ENCODE data around the gene MAGEC2.

The MAGEC2 gene, protein sequence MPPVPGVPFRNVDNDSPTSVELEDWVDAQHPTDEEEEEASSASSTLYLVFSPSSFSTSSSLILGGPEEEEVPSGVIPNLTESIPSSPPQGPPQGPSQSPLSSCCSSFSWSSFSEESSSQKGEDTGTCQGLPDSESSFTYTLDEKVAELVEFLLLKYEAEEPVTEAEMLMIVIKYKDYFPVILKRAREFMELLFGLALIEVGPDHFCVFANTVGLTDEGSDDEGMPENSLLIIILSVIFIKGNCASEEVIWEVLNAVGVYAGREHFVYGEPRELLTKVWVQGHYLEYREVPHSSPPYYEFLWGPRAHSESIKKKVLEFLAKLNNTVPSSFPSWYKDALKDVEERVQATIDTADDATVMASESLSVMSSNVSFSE

GRCh38 chrX:142204522-142205433 lies at the start of gene MAGEC2:
Gene MAGEC2, minus strand, starts transcription at chrX:142205290. Its CDS starts 1,303 bp downstream, at chrX:142203987.
- DNase-seq (ENCODE audit: low read depth), result no peak

DNA sequence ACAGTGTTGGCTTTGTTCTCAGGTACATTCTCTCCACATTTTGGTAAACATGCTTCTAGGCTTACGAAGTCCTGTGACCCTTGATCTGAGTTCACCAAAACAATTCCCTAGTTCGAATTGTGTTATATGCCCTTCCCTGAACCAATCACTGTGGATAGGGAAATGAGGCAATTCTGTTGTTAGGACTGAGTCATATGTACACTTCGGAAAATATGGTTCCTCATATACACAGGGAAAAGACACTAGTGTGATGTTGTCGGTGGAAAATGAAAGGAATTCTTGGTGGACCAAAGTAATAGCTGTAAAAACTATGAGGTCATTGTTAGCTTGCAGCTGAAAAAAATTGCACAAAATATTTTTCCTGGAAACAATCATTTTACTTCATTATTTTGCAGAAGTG lies 46.6 kb upstream of the MAGEC2 start:
- DNase-seq (ENCODE audit: low read depth), result no peak

GRCh38 chrX:142251202-142251601 lies 46.1 kb upstream of the MAGEC2 start:
- no peak for DNase-seq (ENCODE audit: low read depth)

DNA sequence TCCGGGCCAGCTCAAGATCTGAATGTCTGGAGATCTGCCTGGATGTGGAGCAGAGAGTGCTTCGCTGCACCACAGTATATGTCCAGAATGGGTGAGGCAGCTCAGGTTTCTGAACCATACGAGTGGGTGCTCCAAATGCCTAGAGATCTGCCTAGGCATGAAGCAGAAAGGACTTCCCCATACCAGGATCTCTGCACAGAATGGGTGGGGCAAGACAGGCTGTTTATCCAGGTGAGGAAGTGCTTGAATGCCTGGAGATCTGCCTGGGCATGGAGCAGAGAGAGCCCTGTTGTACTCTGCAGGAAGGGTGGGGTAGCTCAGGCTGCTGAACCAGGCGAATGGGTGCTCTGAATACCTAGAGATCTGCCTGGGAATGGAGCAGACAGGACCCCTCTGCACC lies 45.4 kb upstream of the MAGEC2 start:
- no peak for DNase-seq (ENCODE audit: low read depth)

DNA sequence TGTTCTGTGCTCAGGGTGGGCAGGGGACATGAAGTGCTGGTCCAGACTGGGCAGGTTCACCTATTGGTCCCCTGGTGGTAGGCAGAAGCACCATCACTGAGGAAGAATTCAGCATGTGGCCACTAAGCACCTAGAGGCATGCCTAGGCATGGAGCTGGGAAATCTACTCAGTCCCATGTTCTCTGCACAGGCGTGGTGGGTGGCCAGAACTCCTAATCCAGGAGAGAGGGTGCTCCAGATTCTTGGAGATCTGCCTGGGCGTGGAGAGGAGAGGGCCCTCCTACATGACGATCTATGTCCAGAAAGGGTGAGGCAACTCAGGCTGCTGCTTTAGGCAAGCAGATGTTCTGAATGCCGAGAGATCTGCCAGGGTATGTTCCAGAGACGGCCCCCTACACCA lies 44.6 kb upstream of the MAGEC2 start:
- DNase-seq (ENCODE audit: low read depth), result no peak

DNA sequence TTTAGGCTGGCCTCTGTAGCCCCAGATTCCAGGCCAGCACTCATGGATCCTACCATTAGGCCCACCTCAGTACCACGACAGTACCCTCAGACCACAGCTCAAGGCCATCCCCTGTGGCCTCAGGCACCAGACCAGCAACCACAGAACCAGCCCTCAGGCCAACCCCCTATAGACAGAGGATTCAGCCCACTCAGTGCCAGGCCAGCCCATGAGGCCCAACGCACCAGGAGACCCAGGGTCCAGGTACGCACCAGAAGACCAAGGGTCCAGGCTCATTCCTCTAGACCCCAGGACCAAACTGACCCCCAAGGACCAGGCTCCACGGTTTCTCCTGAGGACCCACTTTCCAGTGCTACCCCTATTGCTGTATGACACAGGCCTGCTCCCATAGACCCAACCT lies 39.5 kb upstream of the MAGEC2 start:
- DNase-seq (ENCODE audit: low read depth), result no peak

DNA sequence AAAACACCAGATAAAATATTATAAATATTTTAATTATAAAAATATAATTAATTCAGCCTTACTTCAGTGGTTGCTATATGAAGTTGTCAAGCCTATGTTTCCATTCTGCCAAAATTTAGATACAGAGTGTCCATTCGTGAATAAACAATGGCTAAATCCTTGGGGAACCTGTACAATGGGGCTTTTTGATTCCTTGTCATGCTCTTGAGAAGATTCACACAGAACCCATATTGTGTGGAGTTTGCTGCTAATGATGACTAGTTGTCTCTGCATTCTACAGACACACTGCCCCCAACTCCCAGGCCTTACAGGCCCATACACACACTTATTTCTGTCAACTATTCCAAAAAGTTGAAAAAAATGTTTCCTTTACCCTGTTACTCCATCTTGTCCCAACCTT lies 33.4 kb upstream of the MAGEC2 start:
- no peak for DNase-seq (ENCODE audit: low read depth)

- DNase-seq (ENCODE audit: low read depth), result no peak
Observed at GRCh38 chrX:142233400-142233799, 28.3 kb upstream of the MAGEC2 start.

DNA sequence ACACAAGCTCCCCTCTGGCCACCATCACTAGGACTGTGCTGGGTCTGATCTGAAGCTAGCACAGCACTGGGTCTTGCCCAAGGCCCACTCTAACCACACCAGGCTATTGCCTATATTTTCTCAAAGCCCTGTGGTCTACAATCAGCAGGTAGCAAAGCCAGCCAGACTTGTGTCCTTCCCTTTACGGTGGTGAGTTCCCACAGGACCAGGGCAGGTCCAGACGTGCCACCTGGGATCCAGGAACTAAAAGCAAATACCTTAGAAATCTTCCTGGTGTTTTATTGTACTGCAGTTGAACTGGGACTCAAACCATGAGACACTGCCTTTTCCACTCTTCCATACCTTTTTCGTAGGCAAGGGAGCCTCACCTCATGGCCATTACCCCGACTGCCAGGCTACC lies 9.0 kb upstream of the MAGEC2 start:
- DNase-seq (ENCODE audit: low read depth), result no peak

DNA sequence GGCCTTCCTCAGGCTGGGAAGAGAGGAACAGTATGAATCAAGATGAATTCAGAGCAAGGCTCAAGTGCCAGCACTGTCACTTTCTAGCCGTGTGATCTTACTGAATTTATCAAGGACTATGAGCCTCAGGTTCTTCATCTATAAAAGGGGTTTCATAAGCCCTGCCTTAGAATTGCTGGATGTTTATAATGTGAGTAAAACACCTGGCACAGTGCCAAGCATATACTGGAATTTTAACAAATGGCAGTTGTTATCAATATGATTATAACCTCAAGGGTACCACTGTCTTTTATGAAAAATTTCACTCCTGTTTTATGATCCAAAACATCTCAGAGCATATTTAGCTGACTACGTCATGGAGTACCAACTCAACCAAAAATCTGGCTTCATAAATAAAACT lies 4.0 kb downstream of the MAGEC2 start:
- DNase-seq (ENCODE audit: low read depth), result no peak

DNA sequence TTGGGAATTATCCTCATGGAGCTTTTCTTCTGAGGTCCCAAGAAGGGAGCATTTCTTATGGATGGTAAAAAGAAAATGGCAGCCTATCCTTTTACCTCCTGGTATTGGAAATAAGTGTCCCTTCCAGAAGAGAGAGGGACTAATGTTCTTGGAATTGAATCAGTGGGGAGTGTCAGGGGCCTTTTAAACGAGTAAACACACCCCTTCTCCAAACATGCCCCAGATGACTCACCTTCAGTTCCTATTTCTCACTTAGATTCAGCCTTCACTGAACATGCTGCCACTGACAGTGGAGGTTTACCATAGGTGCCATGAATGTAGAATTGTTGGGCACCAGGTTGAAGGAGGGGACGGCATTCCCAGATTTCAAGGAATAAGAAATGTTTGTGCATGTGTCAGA lies 19.0 kb downstream of the MAGEC2 start:
- no peak for DNase-seq (ENCODE audit: low read depth)

- no peak for DNase-seq (ENCODE audit: low read depth)
Observed at GRCh38 chrX:142184756-142185602, 20.1 kb downstream of the MAGEC2 start.

DNA sequence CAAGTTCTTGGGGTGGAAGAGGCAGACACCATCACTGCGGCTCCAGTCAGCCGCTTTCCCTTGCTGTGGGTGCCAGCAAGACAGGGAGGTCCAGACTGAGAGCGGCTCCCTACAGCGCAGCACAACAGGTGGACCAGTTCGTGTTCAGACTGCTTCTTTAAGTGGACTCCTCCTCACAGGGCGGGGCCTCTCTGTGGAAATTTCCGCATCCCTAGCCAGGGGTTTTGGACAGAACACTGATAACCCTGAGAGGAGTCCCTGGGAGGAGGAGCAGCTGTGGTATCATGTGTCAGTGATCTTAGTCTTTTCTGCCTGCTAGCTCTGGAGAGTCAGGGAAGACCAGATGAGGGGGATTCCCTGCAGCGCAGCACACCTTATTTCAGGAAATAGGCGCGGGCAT lies 48.5 kb downstream of the MAGEC2 start:
- no peak for DNase-seq (ENCODE audit: low read depth)

Data from amniotic epithelial cell (primary cell).